ENCODE data around the gene GALNT15. TPM values are rescaled to one million over a fixed set of nuclear protein-coding genes. Genes with fewer than 3 reads are reported as not detected.
A peak's percentile ranks its signal among the peaks of the same experiment; 100 is the strongest.

Gene GALNT15
- total RNA-seq, 1 donor from 2014 or later: 0.95 TPM

DNA sequence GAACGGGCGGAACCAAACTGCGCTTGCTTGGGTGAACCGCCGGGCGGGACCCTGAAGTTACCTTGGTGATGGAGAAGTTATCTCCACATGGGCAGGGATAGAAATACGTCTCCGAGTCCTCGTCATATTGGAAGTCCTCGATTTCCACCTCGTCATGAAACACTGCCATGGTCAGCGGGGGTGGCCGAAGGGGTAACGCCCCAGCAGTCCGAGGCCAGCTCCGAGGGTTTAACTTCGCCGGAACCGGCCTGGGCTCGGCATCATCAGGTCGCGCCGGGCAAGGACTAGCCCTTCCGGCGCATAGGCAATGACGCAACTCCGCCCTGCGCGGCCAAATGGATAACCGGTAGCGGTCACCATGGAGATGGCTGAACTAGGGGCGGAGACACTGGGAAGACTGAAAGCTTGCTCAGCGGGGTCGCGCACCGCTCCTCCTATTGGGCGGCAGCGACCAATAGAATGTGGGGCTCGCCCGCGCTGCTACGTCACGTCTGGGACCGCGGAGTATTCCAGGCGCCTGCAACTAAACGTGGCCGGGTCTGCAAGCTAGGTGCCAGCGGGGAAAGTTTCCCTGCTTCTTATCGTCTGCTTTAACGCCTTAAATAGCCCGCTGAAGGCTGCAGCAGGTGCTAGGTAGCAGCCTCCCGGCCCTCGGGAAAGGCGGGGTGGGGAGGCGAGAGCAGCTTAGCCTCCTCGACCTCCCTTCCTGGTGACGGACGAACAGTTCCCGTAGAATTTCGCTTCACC is 90.4 kb downstream of the GALNT15 start, which contains the start of the genes DPH3 and OXNAD1:
Gene DPH3, minus strand, starts transcription at position 236 of the 747 bp plus-strand sequence. Its CDS starts 67 bp downstream, at position 169.
Gene OXNAD1, plus strand, starts transcription at position 505 of the 747 bp plus-strand sequence. CDS start 5,741 bp downstream, outside the sequence.
- TF ChIP-seq, protein P1, sequence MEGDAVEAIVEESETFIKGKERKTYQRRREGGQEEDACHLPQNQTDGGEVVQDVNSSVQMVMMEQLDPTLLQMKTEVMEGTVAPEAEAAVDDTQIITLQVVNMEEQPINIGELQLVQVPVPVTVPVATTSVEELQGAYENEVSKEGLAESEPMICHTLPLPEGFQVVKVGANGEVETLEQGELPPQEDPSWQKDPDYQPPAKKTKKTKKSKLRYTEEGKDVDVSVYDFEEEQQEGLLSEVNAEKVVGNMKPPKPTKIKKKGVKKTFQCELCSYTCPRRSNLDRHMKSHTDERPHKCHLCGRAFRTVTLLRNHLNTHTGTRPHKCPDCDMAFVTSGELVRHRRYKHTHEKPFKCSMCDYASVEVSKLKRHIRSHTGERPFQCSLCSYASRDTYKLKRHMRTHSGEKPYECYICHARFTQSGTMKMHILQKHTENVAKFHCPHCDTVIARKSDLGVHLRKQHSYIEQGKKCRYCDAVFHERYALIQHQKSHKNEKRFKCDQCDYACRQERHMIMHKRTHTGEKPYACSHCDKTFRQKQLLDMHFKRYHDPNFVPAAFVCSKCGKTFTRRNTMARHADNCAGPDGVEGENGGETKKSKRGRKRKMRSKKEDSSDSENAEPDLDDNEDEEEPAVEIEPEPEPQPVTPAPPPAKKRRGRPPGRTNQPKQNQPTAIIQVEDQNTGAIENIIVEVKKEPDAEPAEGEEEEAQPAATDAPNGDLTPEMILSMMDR (IDR thresholded peaks at IDR 0.05; ENCODE audit: insufficient read depth, low read depth, low read length): no peak
- TF ChIP-seq EZH2 (IDR thresholded peaks at IDR 0.05; ENCODE audit: insufficient read depth, low read length): no peak
- peak within 1 kb of the TSS; percentile 95 for H2AFZ ChIP-seq (ENCODE audit: low read depth, low read length)
- H3K4me2 ChIP-seq (ENCODE audit: low read length): peak within 1 kb of the TSS; percentile 89
- peaks cover 19% of the 10 kb centered on the region for H4K20me1 ChIP-seq (ENCODE audit: insufficient read depth, low read length)
- FAIRE-seq: peak; percentile 73
- Mint-ChIP-seq H3K9me3 (ENCODE audit: unreplicated experiment) (no peaks in the 10 kb centered on the region), H3K27ac (ENCODE audit: unreplicated experiment) (peak within 1 kb of the TSS; percentile 99), H3K36me3 (ENCODE audit: low read depth, unreplicated experiment) (peaks cover 4% of the 10 kb centered on the region), H3K27me3 (ENCODE audit: low read depth, unreplicated experiment) (no peaks in the 10 kb centered on the region), H3K4me1 (ENCODE audit: low read depth, unreplicated experiment) (peaks cover 7% of the 10 kb centered on the region), H3K4me3 (ENCODE audit: unreplicated experiment) (peak within 1 kb of the TSS; percentile 90)
- H3K27me3 ChIP-seq (ENCODE audit: insufficient read depth, low read length): no peaks in the 10 kb centered on the region
- peak within 1 kb of the TSS; percentile 96 for H3K4me3 ChIP-seq (ENCODE audit: insufficient read depth, low read depth, low read length)
- no peaks in the 10 kb centered on the region for H3K9me3 ChIP-seq (ENCODE audit: insufficient read depth, low read depth, low read length)
- H3K36me3 ChIP-seq (ENCODE audit: insufficient read depth, low read length): peaks cover 3% of the 10 kb centered on the region
- H3K4me1 ChIP-seq (ENCODE audit: insufficient read depth, low read length): peaks cover 5% of the 10 kb centered on the region
- peaks cover 64% of the 10 kb centered on the region for H3K79me2 ChIP-seq (ENCODE audit: insufficient read depth, low read length)
- peak within 1 kb of the TSS; percentile 98 for H3K9ac ChIP-seq (ENCODE audit: low read length)
- H3K27ac ChIP-seq (ENCODE audit: low read depth, low read length): peak within 1 kb of the TSS; percentile 93
- DNase-seq (ENCODE audit: low read depth): peak; percentile 98

DNA sequence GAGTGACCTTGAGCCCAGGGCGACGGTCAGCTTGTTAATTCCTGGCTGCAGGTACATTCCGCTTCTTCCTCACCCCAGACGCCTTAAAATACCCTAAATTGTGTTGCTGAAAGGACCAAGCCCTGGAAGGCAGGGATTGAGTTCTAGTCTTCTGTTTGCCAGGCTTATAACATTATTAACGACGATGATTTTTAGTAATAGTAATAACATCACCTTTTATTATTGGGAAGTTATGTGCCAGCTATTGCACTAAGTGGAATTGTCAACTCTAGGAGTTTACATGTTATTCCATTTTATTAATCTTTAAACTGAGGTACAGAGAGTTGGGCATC is 90.9 kb downstream of the GALNT15 start:
- FAIRE-seq (no peak), DNase-seq (ENCODE audit: low read depth) (no peak)
- TF ChIP-seq EZH2 (IDR thresholded peaks at IDR 0.05; ENCODE audit: insufficient read depth, low read length): no peak
- TF ChIP-seq, protein P1 (IDR thresholded peaks at IDR 0.05; ENCODE audit: insufficient read depth, low read depth, low read length): no peak
- H3K27ac ChIP-seq (ENCODE audit: low read depth, low read length): peak overlapping the region; percentile 93
- peak overlapping the region; percentile 98 for H3K9ac ChIP-seq (ENCODE audit: low read length)
- H3K36me3 ChIP-seq (ENCODE audit: insufficient read depth, low read length): no peaks in the 10 kb centered on the region
- peak overlapping the region; percentile 89 for H3K4me2 ChIP-seq (ENCODE audit: low read length)
- peaks cover 2% of the 10 kb centered on the region for H3K36me3 Mint-ChIP-seq (ENCODE audit: low read depth, unreplicated experiment)
- H3K4me3 ChIP-seq (ENCODE audit: insufficient read depth, low read depth, low read length): peak overlapping the region; percentile 96
- H3K27ac Mint-ChIP-seq (ENCODE audit: unreplicated experiment): peak overlapping the region; percentile 99
- H3K9me3 ChIP-seq (ENCODE audit: insufficient read depth, low read depth, low read length): no peaks in the 10 kb centered on the region
- no peaks in the 10 kb centered on the region for H3K9me3 Mint-ChIP-seq (ENCODE audit: unreplicated experiment)
- H3K27me3 ChIP-seq (ENCODE audit: insufficient read depth, low read length): no peaks in the 10 kb centered on the region
- H3K4me1 Mint-ChIP-seq (ENCODE audit: low read depth, unreplicated experiment): peaks cover 7% of the 10 kb centered on the region
- H3K4me1 ChIP-seq (ENCODE audit: insufficient read depth, low read length): peaks cover 5% of the 10 kb centered on the region
- H2AFZ ChIP-seq (ENCODE audit: low read depth, low read length): peak overlapping the region; percentile 91
- peaks cover 19% of the 10 kb centered on the region for H4K20me1 ChIP-seq (ENCODE audit: insufficient read depth, low read length)
- H3K27me3 Mint-ChIP-seq (ENCODE audit: low read depth, unreplicated experiment): no peaks in the 10 kb centered on the region
- H3K4me3 Mint-ChIP-seq (ENCODE audit: unreplicated experiment): peak overlapping the region; percentile 90
- peaks cover 64% of the 10 kb centered on the region for H3K79me2 ChIP-seq (ENCODE audit: insufficient read depth, low read length)

DNA sequence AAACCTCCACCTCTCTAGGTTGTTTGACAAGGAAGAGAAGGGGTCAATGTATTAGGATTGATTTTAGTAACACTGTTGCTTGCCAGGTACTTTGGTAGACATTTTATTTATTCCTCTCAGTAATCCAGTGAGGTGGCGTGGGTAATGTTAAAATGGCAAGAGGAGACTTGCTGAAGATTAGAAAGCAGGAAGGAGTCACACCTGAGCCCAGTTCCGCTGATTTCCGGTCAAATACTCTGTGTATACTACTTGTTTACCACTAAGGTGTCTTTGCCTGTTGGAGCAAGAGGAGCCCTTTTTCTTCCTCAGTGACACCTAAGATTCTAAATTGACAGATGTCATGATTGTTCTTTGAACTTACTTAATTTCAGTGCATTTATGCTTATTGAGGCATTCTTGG is 92.2 kb downstream of the GALNT15 start:
- Mint-ChIP-seq H3K27ac (ENCODE audit: unreplicated experiment) (no peak overlapping the region), H3K4me3 (ENCODE audit: unreplicated experiment) (no peak overlapping the region), H3K27me3 (ENCODE audit: low read depth, unreplicated experiment) (no peaks in the 10 kb centered on the region), H3K4me1 (ENCODE audit: low read depth, unreplicated experiment) (peaks cover 7% of the 10 kb centered on the region), H3K36me3 (ENCODE audit: low read depth, unreplicated experiment) (peaks cover 3% of the 10 kb centered on the region), H3K9me3 (ENCODE audit: unreplicated experiment) (no peaks in the 10 kb centered on the region)
- Histone ChIP-seq H3K9ac (ENCODE audit: low read length) (no peak overlapping the region), H3K4me3 (ENCODE audit: insufficient read depth, low read depth, low read length) (no peak overlapping the region), H3K79me2 (ENCODE audit: insufficient read depth, low read length) (peaks cover 55% of the 10 kb centered on the region), H4K20me1 (ENCODE audit: insufficient read depth, low read length) (peaks cover 12% of the 10 kb centered on the region), H3K27ac (ENCODE audit: low read depth, low read length) (no peak overlapping the region), H3K9me3 (ENCODE audit: insufficient read depth, low read depth, low read length) (no peaks in the 10 kb centered on the region), H2AFZ (ENCODE audit: low read depth, low read length) (no peak overlapping the region), H3K4me2 (ENCODE audit: low read length) (no peak overlapping the region), H3K36me3 (ENCODE audit: insufficient read depth, low read length) (peaks cover 6% of the 10 kb centered on the region), H3K4me1 (ENCODE audit: insufficient read depth, low read length) (peaks cover 5% of the 10 kb centered on the region), H3K27me3 (ENCODE audit: insufficient read depth, low read length) (no peaks in the 10 kb centered on the region)
- no peak for DNase-seq (ENCODE audit: low read depth)
- no peak for FAIRE-seq
- TF ChIP-seq EZH2 (IDR thresholded peaks at IDR 0.05; ENCODE audit: insufficient read depth, low read length): no peak
- TF ChIP-seq, protein P1 (IDR thresholded peaks at IDR 0.05; ENCODE audit: insufficient read depth, low read depth, low read length): no peak

Measured in astrocyte (in vitro differentiated cells and primary cell).